AG04450 (cell line): Measurements from ENCODE around the gene UBN2. TPM values are rescaled to one million over a fixed set of nuclear protein-coding genes. Genes with fewer than 3 reads are reported as not detected.

Experiments
- CTCF ChIA-PET: fragments of 300-600, 350-600 bp; formaldehyde crosslinking; extraction: SDS; loops from one replicate; lab custom pipeline; 2022; ENCODE audit warnings: antibody characterized with exemption, inconsistent platforms; lab: Charles Lee
- POLR2A ChIA-PET: fragments of 350-600 bp; formaldehyde crosslinking; extraction: SDS; loops from one replicate; lab custom pipeline; 2021; ENCODE audit warnings: antibody characterized with exemption, inconsistent platforms; lab: Yijun Ruan, JAX
- DNase-seq: peaks from one replicate; pipeline ENCODE4 v3.0.0-alpha.2; 2011; ENCODE audit warnings: low read depth, low spot score
- H3K27ac ChIP-seq: one replicate; pipeline ENCODE4 v1.5.1; 2012; ENCODE audit warnings: low read depth, low read length, control low read depth
- H3K27me3 ChIP-seq: one replicate; pipeline ENCODE4 v1.6.0; 2012; ENCODE audit warnings: low read length; ENCODE audit not compliant: control insufficient read depth, insufficient read depth
- H3K4me3 ChIP-seq: 2 replicates; pipeline ENCODE4 v1.5.1; 2011; ENCODE audit warnings: mild to moderate bottlenecking, low read depth, low read length, control low read depth
- H3K9me3 ChIP-seq: 2 replicates; pipeline ENCODE4 v1.5.1; 2012; ENCODE audit warnings: low read length; ENCODE audit not compliant: control insufficient read depth, insufficient read depth
- CTCF ChIP-seq: IDR thresholded peaks from 2 replicates; pipeline ENCODE4 v1.5.1; 2011; ENCODE audit warnings: low read depth, low read length, control low read depth, inconsistent platforms
- polyA plus RNA-seq: library from polyadenylated mRNA; depleted of rRNA; stranded (reverse); fragments of >200 nt; gene quantifications from 2 replicates; pipeline ENCODE4 v1.2.3, GENCODE V29; 2011

The UBN2 gene
- polyA plus RNA-seq, 1 experiment, result 4.7 TPM

GRCh38 chr7:139284252-139284896 is 53.3 kb downstream of the UBN2 start:
- CTCF ChIA-PET, result no interaction called here
- POLR2A ChIA-PET, result no interaction called here
- no peak for DNase-seq
- TF ChIP-seq CTCF, result no peak
- no peaks in the 10 kb centered on the region for H3K9me3 ChIP-seq
- H3K4me3 ChIP-seq, result no peak overlapping the region
- no peak overlapping the region for H3K27ac ChIP-seq
- no peaks in the 10 kb centered on the region for H3K27me3 ChIP-seq

GRCh38 chr7:139286144-139286543 is 55.1 kb downstream of the UBN2 start:
- H3K27ac ChIP-seq, result no peak overlapping the region
- ChIA-PET CTCF (no interaction called here), POLR2A (no interaction called here)
- H3K4me3 ChIP-seq, result no peak overlapping the region
- no peaks in the 10 kb centered on the region for H3K9me3 ChIP-seq
- no peaks in the 10 kb centered on the region for H3K27me3 ChIP-seq
- TF ChIP-seq CTCF, result no peak
- no peak for DNase-seq

- ChIA-PET CTCF (no interaction called here), POLR2A (no interaction called here)
- no peak overlapping the region for H3K4me3 ChIP-seq
- H3K27me3 ChIP-seq, result no peaks in the 10 kb centered on the region
- H3K9me3 ChIP-seq, result no peaks in the 10 kb centered on the region
- DNase-seq, result no peak
- no peak for TF ChIP-seq CTCF
- H3K27ac ChIP-seq, result no peak overlapping the region
Measured at GRCh38 chr7:139292821-139293220, 61.8 kb downstream of the UBN2 start.

- CTCF ChIA-PET, result no interaction called here
- Histone ChIP-seq H3K27me3 (no peaks in the 10 kb centered on the region), H3K9me3 (no peaks in the 10 kb centered on the region), H3K27ac (no peak overlapping the region), H3K4me3 (no peak overlapping the region)
- POLR2A ChIA-PET, result no interaction called here
- no peak for TF ChIP-seq CTCF
- DNase-seq, result no peak
Measured at GRCh38 chr7:139293534-139293933, 62.5 kb downstream of the UBN2 start.

- DNase-seq, result no peak
- no peaks in the 10 kb centered on the region for H3K27me3 ChIP-seq
- H3K9me3 ChIP-seq, result no peaks in the 10 kb centered on the region
- POLR2A ChIA-PET, result no interaction called here
- CTCF ChIA-PET, result no interaction called here
- no peak overlapping the region for H3K27ac ChIP-seq
- no peak overlapping the region for H3K4me3 ChIP-seq
- TF ChIP-seq CTCF, result no peak
Measured at GRCh38 chr7:139294241-139294640, 63.2 kb downstream of the UBN2 start.
